ENCODE results near the gene HCN4. TPM values are rescaled to one million over a fixed set of nuclear protein-coding genes. Genes with fewer than 3 reads are reported as not detected.

The HCN4 gene
- polyA plus RNA-seq, 1 donor: 0.49 TPM

DNA sequence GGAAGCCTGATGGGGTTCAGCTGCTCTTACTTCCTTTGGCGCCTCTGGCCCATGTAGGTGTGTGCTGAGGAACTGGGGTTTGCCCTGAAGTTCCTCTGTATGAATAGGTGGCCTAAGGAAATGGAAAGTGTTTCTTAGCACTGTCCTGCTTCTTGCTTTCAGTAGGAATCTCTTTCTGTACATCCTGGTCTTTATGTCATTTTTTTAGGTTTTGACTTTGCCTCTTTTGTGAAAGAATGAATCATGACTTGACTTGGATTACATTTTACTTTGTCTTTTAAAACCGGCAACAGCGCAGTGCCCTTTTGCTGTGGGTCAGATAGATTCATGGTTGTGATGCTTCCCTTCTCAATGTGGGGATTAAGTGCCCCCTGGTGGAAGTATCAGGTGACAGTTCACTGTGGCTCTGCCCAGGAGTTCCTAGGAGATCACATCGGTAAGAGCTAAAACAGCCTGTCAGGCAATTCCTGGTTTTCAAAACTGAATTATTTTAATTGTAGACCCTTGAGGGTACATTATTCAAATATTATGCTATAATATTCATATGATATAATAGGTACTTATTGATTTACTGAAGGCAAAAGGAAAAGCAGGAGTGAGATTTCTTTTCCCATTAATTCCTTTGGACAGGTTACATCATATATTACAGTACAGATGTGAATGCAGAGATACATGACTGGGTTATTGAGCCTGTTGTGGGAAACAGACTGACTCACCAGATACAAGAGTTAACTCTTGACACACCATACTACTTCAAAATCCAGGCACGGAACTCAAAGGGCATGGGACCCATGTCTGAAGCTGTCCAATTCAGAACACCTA is 95.4 kb downstream of the HCN4 start:
- Histone ChIP-seq H3K36me3 (ENCODE audit: control insufficient read depth, insufficient read depth, low read length) (peaks cover 57% of the 10 kb centered on the region), H3K4me1 (ENCODE audit: control insufficient read depth, insufficient read depth, low read length) (no peaks in the 10 kb centered on the region), H3K27ac (ENCODE audit: low read length) (no peak overlapping the region), H3K4me3 (ENCODE audit: low read length) (no peak overlapping the region), H3K9me3 (ENCODE audit: control insufficient read depth, low read depth, low read length) (no peaks in the 10 kb centered on the region), H3K27me3 (ENCODE audit: control insufficient read depth, insufficient read depth, low read length) (no peaks in the 10 kb centered on the region)
- WGBS (ENCODE audit: insufficient coverage, low lambda C conversion rate): no CpG with 5 or more reads among the region's 5 CpGs
- peak; percentile 35 to 38 for DNase-seq

DNA sequence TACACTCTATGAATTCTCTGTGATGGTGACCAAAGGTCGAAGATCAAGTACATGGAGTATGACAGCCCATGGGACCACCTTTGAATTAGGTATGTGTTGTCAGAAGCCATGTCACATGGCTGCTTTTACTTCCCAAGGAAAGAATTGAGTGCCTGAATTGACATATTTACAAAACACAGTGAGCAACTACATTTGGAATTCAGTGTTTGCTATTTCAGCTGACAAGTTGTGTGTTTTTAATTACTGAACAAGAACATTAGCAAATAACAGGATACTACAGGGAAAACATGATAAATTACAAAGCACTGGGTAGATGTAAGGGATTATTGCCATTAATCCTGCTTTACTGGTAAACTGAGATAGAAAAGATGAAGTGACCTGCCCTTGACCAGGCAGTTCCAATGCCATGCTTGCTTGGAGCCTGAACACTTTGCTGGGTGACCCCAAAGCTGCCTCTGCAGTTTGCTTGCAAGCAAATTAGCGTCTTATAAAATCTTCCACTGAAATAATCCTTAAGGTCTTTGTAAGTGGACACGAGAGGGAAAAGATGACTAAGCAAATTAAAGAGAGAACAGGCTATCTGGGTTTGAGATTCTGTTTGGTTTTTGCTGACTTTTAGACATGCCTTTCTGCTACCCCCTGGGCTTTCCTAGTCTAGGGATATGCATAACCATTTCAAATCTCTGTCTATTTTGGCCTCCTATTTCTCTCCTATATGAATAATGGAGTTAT is 98.2 kb downstream of the HCN4 start:
- Histone ChIP-seq H3K4me3 (ENCODE audit: low read length) (no peak overlapping the region), H3K4me1 (ENCODE audit: control insufficient read depth, insufficient read depth, low read length) (no peaks in the 10 kb centered on the region), H3K27me3 (ENCODE audit: control insufficient read depth, insufficient read depth, low read length) (no peaks in the 10 kb centered on the region), H3K27ac (ENCODE audit: low read length) (no peak overlapping the region), H3K9me3 (ENCODE audit: control insufficient read depth, low read depth, low read length) (no peaks in the 10 kb centered on the region), H3K36me3 (ENCODE audit: control insufficient read depth, insufficient read depth, low read length) (peaks cover 61% of the 10 kb centered on the region)
- no peak for DNase-seq
- 100% methylated on average over 1 of the region's 3 CpGs for WGBS (ENCODE audit: insufficient coverage, low lambda C conversion rate)

Other genes with a start within 250 kb of the HCN4 start
- gene REC114, start 74.2 kb upstream of the HCN4 start, polyA plus RNA-seq: 0.15 TPM